NCI-H2107 treated with DMSO at 0.1 percent for 48 hours (cell line): Measurements from ENCODE around the gene ADRA2B.
A peak's percentile ranks its signal among the peaks of the same experiment; 100 is the strongest.
"Not testable (repeated sequence)": the region's sequence is repeated elsewhere in the genome, so short reads cannot be mapped to it uniquely, and the experiment has no call there.

Source experiments
- DNase-seq: peaks from one replicate; lab custom pipeline; 2025; ENCODE audit not compliant: unreplicated experiment; lab: John Stamatoyannopoulos, UW

The ADRA2B gene

DNA sequence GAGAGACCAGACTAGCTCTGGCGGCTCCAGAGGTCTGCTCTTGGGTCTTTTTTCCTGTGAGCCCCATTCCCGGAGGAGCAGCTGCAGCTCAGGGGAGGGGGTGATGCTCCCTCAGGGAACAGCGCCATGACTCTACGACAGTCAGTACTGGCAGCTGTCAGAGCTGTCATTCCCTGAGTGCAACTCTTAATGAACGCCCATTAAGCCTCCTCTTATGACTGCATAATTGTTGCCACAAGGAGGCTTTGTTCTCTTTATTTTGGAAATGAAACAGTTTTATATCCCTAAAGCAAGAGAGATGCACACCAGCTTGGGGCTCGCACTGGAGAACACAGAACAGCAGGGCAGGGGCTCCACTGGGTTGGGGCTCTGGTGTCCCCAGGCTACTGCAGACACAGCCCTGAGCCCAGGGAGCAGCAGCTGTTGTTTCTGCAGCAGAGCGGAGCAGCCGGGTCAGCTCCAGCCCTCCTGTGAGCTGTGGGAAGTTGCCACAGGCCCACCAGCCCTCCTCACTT, 44.3 kb downstream of the ADRA2B start:
- DNase-seq: peak; percentile 15

DNA sequence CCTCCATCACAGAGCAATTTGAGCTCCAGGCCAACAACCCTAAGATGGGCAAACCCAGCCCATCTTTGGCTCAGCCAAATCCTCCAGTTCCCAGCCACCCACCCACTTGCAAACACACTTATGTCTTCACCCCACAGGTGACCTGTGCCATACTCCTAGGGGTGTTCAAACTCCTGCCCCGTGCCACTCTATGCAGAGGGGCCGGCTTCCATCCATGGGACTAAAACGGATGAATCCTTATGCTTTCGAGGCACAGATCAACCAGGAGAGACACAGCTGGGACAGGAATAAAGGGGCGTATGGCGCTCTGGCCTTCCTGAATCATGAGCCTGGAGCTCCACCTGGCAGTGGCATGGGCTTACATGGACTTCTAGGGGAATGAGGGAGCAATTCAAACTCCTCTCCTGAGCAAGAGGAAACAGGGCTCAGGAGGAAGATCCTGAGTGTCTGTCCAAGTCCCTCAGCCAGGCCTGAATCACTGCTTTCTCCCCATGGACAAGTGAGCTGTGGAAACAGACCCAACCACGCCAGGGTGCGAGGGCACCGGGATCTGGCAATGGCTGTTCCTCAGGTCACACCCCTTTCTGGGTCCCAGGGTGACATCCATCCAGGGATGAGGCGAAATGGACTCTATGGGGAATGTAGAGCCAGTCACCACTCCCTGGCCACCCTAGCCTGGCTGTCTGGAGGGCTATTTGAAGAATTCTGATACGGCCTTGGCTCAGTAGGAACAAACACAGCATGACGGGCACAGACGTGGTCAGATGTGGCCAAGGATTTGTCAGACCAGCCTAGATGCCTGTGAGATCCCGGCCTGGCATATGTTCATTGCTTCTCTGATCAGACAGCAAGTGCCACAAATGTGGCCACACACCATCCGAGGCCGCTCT, 45.0 kb downstream of the ADRA2B start:
- DNase-seq: not testable (repeated sequence)

DNA sequence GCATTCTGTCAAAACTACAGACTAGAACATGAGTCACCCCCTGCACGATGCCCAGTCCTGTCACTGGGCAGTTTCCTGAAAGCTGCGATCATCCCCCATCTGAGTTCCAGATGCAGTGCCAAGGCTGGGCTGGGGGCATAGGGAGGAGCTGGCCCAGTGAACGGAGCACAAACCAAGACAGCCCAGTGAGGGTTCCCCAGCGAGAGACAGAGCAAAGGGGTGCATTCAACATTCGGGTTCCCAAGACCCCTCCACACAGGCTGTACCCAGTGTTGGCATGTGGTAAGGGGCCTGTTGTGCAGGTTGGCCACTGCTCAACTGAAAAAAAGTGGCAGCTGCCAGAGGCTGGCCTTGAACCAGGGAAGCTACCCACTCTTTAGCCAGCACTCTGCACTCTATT, 46.0 kb downstream of the ADRA2B start:
- DNase-seq: not testable (repeated sequence)

DNA sequence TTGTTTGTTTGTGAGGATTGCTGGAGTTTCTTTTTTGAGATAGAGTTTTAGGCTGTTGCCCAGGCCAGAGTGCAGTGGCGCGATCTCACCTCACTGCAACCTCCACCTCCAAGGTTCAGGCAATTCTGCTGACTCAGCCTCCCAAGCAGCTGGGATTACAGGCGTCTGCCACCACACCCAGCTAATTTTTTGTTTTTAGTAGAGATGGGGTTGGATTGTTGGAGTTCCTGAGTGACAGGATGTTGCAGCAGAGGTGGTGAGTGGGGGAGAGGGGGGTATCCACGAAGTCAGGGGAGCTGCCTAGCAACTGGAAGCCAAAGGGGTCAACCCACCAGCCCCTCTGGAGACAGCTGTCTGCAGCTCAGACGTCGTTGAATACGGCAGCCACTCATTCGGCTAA, 46.5 kb downstream of the ADRA2B start:
- not testable (repeated sequence) for DNase-seq

DNA sequence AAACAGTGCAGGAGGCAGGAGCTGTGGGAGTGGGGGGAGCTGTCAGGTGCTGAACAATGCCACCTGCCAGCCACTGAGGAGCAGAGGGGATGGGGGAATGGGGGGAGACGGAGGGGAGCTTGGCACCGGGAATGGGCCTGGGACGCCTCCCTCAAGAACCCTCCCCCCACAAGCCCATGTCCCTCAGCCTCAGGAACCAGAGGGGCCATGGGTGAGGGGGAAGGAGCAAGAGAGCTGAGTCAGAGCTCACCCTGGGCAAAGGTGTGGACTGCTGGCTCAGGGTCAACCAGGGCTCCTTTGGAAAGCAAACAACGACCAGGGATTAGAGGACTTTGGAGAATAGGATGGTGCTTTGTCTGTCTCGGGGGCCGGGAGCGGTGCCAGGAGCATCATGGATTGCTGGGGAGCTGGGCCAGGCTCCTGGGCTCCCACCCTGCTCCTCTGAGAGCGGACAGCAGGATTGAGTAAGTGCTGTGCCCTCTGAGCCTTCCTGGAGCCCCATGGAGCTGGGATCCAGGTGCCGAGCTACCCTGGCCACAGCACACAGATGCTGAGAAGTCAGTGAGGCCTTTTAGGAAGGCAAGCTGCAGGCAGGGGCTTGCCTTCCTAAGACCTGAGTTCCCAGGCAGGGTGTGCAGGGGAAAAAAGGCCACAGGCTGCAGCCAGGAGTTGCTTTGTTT, 48.3 kb downstream of the ADRA2B start:
- not testable (repeated sequence) for DNase-seq

DNA sequence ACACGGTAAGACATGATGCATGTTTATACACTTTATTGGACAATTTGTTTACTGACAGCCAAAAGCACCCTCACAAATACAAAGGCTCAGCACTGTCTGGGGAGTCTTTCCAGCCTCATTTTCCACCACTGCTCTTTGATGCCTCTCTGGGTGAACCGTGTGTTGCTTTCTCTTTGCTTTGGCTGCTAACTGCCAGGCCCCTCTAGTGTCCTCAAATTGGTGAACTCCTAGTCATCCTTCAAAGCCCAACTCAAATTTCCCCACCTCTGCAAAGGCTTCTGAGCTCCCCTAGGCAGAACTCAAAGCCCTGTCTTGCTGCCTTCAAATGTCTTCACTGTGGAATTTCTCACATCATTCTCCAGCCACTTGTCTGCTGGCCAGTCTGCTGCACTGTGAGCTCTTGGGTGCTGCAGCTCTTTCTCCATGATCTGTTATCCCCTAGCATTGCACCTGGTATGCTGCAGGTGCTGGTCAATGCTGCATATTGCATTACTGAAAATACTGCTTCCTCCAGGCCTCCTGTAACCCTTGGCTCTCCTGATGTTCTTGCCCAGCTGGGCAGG, 49.2 kb downstream of the ADRA2B start:
- not testable (repeated sequence) for DNase-seq

DNA sequence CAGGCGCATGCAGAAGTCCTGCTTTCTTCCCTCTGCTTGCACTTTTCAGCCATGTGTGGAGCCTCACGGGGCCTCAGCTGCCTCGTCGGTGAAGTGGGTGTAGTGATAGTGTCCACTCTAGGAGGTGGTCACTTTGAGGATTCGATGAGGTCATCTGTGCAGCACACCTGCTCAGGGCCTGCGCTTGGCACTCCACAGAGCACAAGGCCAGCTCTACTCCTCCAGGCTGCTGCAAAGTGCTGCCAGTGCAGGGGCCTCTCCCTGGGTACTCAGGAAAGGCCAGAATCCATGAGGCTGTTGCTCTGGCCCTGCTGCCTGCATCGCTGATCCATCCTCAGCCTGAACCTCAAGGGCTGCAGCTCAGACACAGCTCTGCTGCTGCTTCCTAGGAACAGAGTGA, 49.9 kb downstream of the ADRA2B start:
- not testable (repeated sequence) for DNase-seq

DNA sequence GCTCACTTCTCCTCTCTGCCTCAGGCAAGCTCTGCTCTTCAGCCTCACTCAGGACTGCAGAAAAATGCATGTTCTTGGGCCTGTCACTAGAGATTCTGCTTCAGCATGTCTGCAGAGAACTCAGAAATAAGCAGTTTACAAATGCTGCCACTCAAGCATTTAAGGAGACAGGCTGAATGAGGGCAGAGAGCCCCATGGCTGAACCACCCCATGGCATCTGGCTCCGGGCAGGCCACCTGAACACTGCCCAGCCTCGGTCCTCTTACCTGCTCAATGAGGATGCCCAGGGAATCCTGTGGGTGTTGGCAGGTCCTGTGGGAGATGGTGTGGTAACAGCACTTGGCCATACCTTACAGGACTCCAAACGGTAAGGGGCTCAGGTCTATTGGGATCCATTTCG, 50.4 kb downstream of the ADRA2B start:
- not testable (repeated sequence) for DNase-seq

DNA sequence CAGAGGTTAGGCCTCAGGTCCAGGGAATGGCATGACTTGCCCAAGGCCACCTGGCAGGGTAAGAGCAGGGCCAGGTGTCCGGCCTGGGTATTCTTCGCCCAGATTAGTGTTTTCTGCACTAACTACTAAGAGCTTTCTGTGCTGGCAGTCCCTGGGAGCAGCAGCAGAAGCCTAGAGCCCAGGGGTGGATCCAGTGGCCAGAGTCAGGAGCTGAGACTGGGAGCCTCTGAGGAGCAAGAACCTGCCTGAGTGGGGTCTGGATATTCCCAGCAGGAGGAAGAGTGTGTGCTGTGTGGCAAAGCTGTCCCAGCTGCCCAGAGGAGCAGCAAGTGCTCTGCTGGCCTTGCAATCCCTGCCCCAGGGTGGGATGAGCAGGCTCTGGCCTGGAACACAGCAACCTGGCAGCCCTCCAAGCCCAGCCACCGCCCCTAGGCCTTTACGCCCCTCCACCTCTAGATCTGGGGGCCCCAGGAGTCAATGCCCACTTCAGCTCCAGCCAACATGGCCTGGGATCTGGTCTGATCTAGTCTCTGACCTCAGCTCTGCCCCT, 50.9 kb downstream of the ADRA2B start:
- DNase-seq: no peak

DNA sequence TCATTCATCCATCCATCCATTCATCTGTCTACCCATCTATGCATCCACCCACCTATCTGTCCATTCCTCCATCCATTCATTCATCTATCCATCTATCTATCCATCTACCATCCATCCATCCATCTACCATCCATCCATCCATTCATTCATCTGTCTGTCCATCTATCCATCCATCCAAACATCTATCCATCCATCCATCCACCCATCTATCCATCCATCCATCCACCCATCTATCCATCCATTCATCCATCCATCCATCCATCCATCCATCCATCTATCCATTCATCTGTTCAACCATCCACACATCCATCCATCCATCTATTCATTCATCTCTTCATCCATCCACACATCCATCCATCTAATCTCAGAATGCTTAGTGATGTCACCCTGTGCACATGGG, 51.6 kb downstream of the ADRA2B start:
- not testable (repeated sequence) for DNase-seq

DNA sequence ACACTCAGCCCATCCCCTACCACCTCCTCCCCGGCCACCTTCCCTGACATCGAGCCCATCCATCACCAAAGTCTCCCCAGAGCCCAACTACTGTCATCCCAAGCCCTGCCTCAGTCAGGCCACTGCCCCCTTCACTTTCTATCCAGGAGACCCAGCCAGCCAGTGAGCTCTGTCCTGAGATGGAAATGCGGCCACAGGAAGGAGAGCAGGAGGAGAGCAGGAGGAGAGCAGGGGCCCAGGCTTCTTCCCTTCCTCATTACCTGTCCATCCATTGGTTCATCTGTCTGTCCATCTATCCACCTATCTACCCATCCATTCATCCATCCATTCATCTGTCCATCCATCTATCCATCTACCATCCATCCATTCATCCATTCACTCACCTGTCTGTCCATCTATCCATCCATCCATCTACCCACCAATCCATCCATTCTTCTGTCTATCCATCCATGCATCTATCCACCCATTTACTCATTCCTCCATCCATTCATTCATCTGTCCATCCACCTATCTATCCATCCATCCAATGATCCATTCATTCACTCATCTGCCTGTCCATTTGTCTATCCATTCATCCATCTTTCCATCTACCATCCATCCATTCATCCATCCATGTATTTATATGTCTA, 52.2 kb downstream of the ADRA2B start:
- not testable (repeated sequence) for DNase-seq

DNA sequence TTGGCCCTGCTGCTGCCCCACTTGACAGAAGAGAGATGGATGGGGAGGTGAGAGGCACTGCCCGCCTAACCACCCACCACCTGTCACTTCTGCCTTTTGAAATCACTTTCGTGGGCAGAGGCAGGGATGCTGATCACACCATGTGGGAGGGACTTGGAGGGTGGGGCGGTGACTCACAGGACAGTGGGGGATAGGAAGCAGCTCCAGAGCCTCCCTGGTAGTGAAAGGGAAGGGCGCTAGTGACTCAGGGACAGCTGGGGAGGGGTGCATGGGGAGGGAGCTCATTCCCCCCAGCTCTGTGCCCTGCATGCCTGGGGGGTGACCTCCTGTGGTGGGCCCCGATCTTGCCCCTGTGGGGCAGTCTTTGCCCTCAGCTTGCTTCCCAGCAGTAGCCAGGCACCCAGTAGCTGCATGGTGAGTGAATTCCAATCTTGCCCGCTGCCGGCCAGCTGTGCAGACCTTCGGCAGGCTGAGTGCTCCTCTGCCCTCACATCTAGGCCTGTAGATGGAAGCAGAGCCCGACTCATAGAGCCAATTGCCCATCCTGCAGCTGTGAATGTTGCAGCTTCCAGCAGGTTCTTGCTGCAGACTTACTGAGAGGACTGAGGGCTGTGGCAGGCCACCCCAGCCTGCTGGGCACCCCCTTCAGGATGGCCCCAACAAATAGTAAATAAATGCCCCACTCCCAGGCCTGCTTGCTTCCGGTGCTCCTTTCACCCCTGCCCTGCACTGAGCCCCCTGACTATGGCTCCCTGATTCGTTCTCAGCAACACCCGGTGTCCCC, 53.1 kb downstream of the ADRA2B start:
- DNase-seq: not testable (repeated sequence)
